ENCODE results near the gene COL4A3. TPM values are rescaled to one million over a fixed set of nuclear protein-coding genes. Genes with fewer than 3 reads are reported as not detected.
A peak's percentile ranks its signal among the peaks of the same experiment; 100 is the strongest.

Gene COL4A3
- total and polyA plus RNA-seq, 2 experiments from 2014 or later: 0.11 to 0.70 TPM

- peak overlapping the region; percentile 25 for H3K4me2 ChIP-seq (ENCODE audit: unreplicated experiment)
- WGBS, 2 experiments (ENCODE audit: low coverage in 1 of 2, low lambda C conversion rate in 2 of 2, missing lambda C conversion rate in 2 of 2): 44 to 51% methylated on average over 6 of the region's 6 CpGs
- in situ Hi-C loops (cut with MboI): no loop called here
These were observed 9.2 kb upstream of the COL4A3 start for GRCh38 chr2:227154986-227155774.

GRCh38 chr2:227160164-227160563 lies 4.3 kb upstream of the COL4A3 start:
- Histone ChIP-seq H3K27me3 (replicated peaks; ENCODE audit: insufficient read depth) (peaks cover 21% of the 10 kb centered on the region), H2AFZ (no peak overlapping the region), H3K9ac (no peak overlapping the region), H3F3A (ENCODE audit: insufficient read depth) (no peaks in the 10 kb centered on the region), H3K4me1 (ENCODE audit: insufficient read depth) (peaks cover 10% of the 10 kb centered on the region), H3K9me2 (ENCODE audit: insufficient read depth) (no peaks in the 10 kb centered on the region), H3K27ac (no peak overlapping the region), H3K79me2 (ENCODE audit: insufficient read depth) (no peaks in the 10 kb centered on the region), H3K4me2 (ENCODE audit: unreplicated experiment) (no peak overlapping the region), H3K36me3 (ENCODE audit: low read depth) (no peaks in the 10 kb centered on the region), H3K4me3 (no peak overlapping the region), H3K9me3 (ENCODE audit: low read depth) (no peaks in the 10 kb centered on the region), H4K20me1 (ENCODE audit: insufficient read depth) (no peaks in the 10 kb centered on the region)
- TF ChIP-seq EZH2 (IDR thresholded peaks at IDR 0.05; ENCODE audit: insufficient read depth, poor library complexity, severe bottlenecking): no peak
- TF ChIP-seq EZH2phosphoT487 (IDR thresholded peaks at IDR 0.05; ENCODE audit: insufficient read depth, low read depth): no peak
- in situ Hi-C loops (cut with MboI): no loop called here
- DNase-seq: no peak
- WGBS, 2 experiments (ENCODE audit: low coverage in 1 of 2, low lambda C conversion rate in 2 of 2, missing lambda C conversion rate in 2 of 2): 43 to 50% methylated on average over 2 of the region's 2 CpGs

More at GRCh38 chr2:227154986-227155774, 9.2 kb upstream of the COL4A3 start:
- Histone ChIP-seq H3K27me3 (replicated peaks; ENCODE audit: insufficient read depth) (0 out of 2 replicates have a peak, but pooled peaks cover 1% of the 10 kb centered on the region), H4K20me1 (ENCODE audit: insufficient read depth) (no peaks in the 10 kb centered on the region), H3K9ac (no peak overlapping the region), H3K4me1 (ENCODE audit: insufficient read depth) (peaks cover 21% of the 10 kb centered on the region), H3K79me2 (ENCODE audit: insufficient read depth) (no peaks in the 10 kb centered on the region), H3K36me3 (ENCODE audit: low read depth) (no peaks in the 10 kb centered on the region), H3K4me3 (no peak overlapping the region), H3K9me3 (ENCODE audit: low read depth) (no peaks in the 10 kb centered on the region), H3K9me2 (ENCODE audit: insufficient read depth) (no peaks in the 10 kb centered on the region), H3F3A (ENCODE audit: insufficient read depth) (no peaks in the 10 kb centered on the region), H2AFZ (no peak overlapping the region), H3K27ac (no peak overlapping the region)
- peak; percentile 60 for DNase-seq
- TF ChIP-seq EZH2 (IDR thresholded peaks at IDR 0.05; ENCODE audit: insufficient read depth, poor library complexity, severe bottlenecking) (no peak), EZH2phosphoT487 (IDR thresholded peaks at IDR 0.05; ENCODE audit: insufficient read depth, low read depth) (no peak)

- 0 out of 2 replicates have a peak, but pooled peaks cover 3% of the 10 kb centered on the region for H3K4me1 ChIP-seq (ENCODE audit: insufficient read depth)
- TF ChIP-seq EZH2phosphoT487 (IDR thresholded peaks at IDR 0.05; ENCODE audit: insufficient read depth, low read depth) (no peak), EZH2 (IDR thresholded peaks at IDR 0.05; ENCODE audit: insufficient read depth, poor library complexity, severe bottlenecking) (no peak)
- peak; percentile 6 for DNase-seq
- H3K9me2 ChIP-seq (ENCODE audit: insufficient read depth): no peaks in the 10 kb centered on the region
- no peaks in the 10 kb centered on the region for H4K20me1 ChIP-seq (ENCODE audit: insufficient read depth)
- in situ Hi-C loops (cut with MboI): no loop called here
- H3K27ac ChIP-seq: no peak overlapping the region
- no peaks in the 10 kb centered on the region for H3K9me3 ChIP-seq (ENCODE audit: low read depth)
- H2AFZ ChIP-seq: no peak overlapping the region
- no peak overlapping the region for H3K4me2 ChIP-seq (ENCODE audit: unreplicated experiment)
- no peaks in the 10 kb centered on the region for H3K79me2 ChIP-seq (ENCODE audit: insufficient read depth)
- no peak overlapping the region for H3K9ac ChIP-seq
- H3K4me3 ChIP-seq: no peak overlapping the region
- H3F3A ChIP-seq (ENCODE audit: insufficient read depth): no peaks in the 10 kb centered on the region
- H3K27me3 ChIP-seq (replicated peaks; ENCODE audit: insufficient read depth): peaks cover 39% of the 10 kb centered on the region
- H3K36me3 ChIP-seq (ENCODE audit: low read depth): no peaks in the 10 kb centered on the region
These were observed 2.5 kb upstream of the COL4A3 start for GRCh38 chr2:227161947-227162346.

GRCh38 chr2:227163485-227163997 lies 883 bp upstream of the COL4A3 start:
- Histone ChIP-seq H3K4me3 (peak overlapping the region; percentile 74), H2AFZ (peak overlapping the region; percentile 78), H3K9me3 (ENCODE audit: low read depth) (no peaks in the 10 kb centered on the region), H3K4me1 (ENCODE audit: insufficient read depth) (0 out of 2 replicates have a peak, but pooled peaks cover 3% of the 10 kb centered on the region), H3K9ac (no peak overlapping the region), H3K9me2 (ENCODE audit: insufficient read depth) (no peaks in the 10 kb centered on the region), H3K36me3 (ENCODE audit: low read depth) (no peaks in the 10 kb centered on the region), H3K79me2 (ENCODE audit: insufficient read depth) (no peaks in the 10 kb centered on the region), H3F3A (ENCODE audit: insufficient read depth) (no peaks in the 10 kb centered on the region), H4K20me1 (ENCODE audit: insufficient read depth) (no peaks in the 10 kb centered on the region), H3K27ac (no peak overlapping the region), H3K27me3 (replicated peaks; ENCODE audit: insufficient read depth) (peaks cover 42% of the 10 kb centered on the region), H3K4me2 (ENCODE audit: unreplicated experiment) (peak overlapping the region; percentile 98)
- 5% methylated on average over 14 to 20 of the region's 20 CpGs for WGBS, 2 experiments (ENCODE audit: low coverage in 1 of 2, low lambda C conversion rate in 2 of 2, missing lambda C conversion rate in 2 of 2)
- in situ Hi-C loops (cut with MboI): no loop called here
- peak; percentile 22 for DNase-seq
- no peak for TF ChIP-seq EZH2phosphoT487 (IDR thresholded peaks at IDR 0.05; ENCODE audit: insufficient read depth, low read depth)
- no peak for TF ChIP-seq EZH2 (IDR thresholded peaks at IDR 0.05; ENCODE audit: insufficient read depth, poor library complexity, severe bottlenecking)
